ENCODE measurements around the gene LAMA2.

The LAMA2 gene

DNA sequence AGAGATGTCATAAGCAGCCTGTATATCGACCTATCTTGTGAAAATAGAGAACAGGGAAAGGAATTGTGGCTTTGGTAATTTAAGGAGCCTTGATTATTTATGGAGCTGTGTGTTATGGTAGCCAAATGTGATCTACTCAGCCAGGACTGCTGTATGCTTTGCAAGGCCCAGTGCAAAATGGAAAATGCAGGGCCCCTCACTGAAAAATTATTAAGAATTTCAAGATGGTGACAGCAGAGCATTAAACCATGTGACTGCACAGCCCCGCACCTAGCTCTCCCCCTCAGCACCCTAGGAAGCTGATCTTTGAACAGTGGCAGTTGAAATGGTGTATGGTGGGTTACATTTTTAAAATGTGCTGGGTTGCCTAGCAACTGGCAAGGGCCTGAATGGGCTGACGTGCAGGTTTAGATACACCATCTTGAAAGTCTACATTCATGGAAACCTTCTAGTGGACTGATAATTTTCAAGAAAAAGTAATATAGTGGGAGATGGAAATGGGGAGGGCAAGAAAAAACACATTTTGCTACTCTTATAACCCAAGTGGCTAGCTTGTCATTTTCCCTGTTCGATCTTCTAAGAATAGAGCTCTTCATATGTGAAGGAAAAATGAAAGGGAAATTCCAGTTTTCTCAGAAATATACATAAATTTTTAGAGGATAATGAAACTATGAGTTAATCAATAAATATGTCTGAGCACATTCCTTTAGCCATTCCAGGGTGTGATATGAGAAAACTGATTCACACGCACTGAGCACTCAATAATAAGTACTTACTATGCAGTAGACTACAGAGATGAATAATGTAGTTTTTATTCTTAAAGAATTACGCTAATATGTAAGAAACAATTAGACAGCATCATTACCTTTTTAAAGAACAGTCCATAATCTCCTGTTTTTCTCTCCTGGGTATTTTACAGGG is 619.1 kb downstream of the LAMA2 start:
- no peak for DNase-seq

DNA sequence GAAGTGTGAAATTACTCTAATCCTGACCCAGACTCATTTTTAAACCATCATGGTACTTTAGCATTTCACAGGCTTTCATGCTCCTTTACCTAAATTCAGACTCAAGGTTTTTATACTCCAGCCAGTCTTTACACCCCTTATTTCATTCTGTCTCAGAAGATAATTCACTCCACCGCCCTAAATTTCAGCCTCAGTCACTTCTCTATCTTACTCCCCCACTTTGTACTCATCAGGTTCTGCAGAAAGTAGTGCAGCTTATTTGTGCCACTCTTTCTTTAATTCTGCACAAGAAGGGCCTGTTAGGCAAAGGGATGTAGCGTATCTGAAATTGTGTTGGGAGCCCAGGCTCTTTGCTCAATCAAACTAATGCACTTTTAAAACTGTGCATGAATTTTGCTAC is 621.5 kb downstream of the LAMA2 start:
- no peak for DNase-seq

DNA sequence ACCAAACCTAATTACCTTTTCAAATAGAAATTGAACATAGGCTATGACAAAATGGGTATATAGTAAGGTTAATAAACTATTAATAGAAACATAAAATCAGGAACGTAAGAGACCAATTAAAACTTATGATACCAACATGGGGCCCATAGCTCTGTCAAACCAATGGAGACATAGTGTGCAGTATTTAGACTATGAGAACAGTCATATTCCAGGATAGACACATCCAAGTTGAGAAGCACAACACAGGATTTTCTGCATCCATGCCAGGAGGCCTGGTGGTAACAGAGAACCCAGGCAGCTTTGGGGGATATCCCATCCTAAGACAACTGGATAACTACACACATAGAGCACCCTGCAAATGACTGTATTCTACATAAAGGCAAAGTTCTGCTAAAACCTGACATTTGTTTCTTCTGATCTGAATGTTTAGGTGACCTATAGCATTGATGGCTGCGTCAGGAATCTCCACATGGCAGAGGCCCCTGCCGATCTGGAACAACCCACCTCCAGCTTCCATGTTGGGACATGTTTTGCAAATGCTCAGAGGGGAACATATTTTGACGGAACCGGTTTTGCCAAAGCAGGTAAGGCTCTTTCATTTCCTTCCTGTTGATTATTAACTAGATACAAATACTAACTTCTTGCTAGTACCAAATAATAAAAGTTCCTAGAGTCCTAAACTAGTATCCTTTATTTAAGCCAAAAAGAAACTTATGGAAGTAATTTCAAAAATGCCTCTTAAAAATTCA is 624.3 kb downstream of the LAMA2 start:
- no peak for DNase-seq

DNA sequence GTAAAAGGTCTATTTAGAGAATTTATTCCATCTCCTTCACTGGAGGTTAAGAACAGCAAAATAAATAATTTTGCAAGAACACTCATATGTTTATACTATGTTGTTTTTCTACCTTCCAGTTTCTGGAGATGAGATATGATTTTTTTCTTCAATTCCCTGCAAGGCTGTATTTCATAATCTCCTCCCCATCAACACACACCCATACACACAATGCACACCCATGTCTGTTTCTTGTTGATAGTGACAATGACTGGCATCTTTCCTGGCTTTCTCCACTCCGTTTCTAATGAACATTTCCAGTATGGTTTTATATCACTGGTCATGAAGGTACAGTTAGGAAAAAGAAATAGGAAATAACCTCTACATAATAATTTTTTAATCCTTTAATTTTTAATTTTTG is 624.9 kb downstream of the LAMA2 start:
- no peak for DNase-seq

DNA sequence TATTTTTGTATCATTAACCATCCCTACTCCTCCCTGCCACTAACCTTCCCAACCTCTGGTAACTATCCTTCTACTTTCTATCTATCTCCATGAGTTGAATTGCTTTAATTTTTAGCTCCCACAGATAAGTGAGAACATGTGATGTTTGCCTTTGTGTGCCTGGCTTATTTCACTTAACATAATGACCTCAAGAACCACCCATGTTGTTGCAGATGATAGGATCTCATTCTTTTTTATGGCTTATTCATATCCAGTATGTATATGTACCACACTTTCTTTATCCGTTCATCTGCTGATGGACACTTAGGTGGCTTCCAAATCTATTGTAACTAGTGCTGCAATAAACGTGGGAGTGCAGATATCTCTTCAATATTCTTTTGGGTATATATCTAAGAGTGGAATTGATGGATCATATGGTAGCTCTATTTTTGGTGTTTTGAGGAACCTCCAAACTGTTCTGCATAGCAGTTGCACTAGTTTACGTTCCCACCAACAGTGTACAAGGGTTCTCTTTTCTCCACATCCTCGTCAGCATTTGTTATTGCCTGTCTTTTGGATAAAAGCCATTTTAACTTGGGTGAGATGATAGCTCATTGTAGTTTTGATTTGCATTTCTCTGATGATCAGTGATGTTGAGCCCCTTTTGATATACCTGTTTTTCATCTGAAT is 625.7 kb downstream of the LAMA2 start:
- DNase-seq: no peak

DNA sequence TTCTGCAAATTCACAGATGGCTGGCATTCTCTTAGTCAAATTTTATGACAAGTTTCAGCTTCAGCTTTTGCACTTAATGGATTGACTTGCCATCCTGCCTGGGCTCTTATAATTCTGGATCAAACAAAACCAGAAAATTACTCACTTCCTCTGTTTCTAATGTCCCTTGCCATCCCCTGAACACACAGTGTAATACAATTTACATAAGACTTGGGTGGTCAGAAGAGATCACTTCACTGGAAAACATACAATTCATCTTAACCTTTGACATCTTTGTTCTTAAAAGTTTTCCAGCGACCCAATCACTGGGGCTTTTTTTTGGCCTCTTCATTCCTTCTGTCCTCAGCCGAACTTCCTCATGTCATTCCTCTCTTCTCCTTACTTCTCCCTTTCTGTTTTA is 628.0 kb downstream of the LAMA2 start:
- no peak for DNase-seq

DNA sequence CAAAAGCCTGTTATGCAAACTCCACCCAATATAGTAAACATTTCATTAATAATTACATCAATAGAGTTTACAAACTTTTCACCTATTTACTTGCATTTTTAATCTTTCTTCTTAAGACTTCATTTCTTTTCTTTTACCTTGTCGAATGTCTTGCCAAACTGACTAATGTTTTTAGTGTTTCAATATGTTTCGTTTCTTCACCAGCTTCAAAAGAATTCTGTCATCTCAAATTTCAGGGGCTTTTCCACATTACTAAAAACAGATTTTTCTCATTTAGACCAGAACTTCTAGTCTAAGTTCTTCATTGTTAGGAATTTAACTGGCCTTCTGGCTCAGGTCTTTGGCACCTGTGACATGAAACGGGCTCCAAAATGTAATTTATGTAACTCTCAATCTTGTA is 630.5 kb downstream of the LAMA2 start:
- DNase-seq: no peak

DNA sequence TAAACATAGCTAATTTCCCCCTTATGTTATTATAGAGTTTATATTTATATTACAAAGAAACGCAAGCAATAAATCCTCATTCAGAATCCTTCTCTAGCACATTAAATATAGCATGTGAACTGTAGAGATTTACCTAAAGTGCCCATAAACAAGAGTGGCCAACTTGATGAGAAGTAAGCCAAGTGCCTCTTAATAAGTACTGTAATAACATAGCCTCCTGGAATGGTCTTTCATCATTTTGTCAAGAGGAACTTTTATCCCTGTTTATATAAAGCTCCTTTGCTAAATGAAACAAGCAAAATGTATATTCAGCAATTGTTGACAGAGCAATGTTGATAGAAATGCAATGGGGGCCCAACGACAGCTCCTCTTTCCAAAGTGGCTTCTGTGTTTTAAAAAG is 632.1 kb downstream of the LAMA2 start:
- no peak for DNase-seq

DNA sequence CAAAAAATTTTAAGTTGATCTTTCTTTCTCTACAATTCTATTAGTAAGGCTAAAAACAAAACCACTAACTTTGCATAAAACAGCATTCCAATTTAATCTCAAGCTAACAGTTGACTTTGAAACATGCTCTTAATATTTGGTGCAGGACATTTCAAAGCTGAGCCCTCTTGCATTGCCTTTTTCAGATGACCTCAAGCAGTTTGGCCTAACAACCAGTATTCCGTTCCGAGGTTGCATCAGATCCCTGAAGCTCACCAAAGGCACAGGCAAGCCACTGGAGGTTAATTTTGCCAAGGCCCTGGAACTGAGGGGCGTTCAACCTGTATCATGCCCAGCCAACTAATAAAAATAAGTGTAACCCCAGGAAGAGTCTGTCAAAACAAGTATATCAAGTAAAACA is 633.1 kb downstream of the LAMA2 start:
- no peak for DNase-seq

DNA sequence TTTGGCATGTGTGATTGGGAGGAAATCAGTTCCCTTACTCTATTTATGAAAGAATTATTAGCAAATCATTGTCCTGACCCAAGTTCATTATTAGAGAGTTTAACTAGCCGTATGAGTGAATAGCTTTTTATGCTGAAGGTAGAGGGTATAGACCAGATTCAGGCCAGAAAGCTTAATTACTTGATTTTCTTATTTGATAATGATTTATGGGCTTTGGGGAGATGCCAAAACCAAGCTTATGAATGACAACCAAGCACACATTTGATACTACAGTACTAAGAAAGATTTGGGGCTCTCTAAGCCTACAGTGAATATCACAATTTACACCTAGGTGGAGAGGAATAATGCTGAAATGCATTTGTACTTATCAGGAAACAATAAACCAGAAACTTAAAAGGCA is 633.8 kb downstream of the LAMA2 start:
- no peak for DNase-seq

DNA sequence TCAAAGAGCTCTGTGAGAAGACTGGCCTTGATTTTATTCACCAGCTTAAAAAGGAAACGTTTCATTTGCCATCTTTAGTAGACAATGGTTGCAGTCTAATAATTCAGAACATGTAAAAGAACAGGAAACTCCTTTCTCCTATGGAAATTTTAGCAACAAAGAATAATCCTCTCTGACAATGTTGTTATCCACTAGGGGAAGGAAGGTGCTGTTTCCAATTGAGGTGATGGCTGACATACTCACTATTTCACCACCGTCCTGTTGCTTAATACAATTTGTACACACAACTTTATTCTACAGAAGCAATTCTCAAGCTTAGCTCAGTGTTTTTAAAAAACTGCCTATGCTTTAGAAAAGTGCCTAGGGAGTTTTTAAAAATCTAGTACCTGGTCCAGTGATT is 634.4 kb downstream of the LAMA2 start:
- no peak for DNase-seq

DNA sequence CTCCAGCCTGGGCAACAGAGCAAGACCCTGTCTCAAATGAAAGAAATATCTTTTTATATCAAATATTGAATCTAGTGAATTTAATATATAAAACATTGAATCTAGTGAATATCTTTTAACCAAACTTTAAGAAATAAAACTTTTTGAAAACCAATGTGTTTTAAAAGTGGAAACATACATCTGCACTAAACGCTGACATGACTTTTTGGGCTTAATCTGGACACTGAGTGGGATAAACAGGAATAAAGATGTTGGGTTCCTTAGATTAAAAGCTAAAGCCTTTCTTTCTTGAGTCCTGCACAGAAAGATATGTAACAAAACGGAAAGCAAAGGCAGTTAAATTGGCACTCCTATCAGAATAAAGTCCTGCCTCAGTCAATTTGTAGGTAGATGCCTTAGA is 636.8 kb downstream of the LAMA2 start:
- DNase-seq: no peak

DNA sequence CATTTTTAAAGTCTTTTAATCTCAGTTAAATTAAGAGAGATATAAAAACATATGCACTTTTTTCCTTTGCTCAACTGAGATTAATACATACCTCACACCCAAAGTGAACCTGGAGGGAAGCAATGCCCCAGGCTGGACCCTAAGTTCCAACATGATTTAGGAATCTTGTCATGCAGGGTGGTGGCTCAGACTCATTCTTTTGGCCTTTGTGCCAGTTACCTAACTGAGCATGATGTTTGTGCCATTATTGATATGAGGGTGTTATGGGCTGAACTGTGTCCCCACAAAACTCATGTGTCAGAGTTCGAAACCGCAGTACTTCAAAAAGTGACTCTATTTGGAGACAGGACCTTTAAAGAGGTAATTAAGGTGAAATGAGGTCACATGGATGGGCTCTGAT is 639.0 kb downstream of the LAMA2 start:
- no peak for DNase-seq

DNA sequence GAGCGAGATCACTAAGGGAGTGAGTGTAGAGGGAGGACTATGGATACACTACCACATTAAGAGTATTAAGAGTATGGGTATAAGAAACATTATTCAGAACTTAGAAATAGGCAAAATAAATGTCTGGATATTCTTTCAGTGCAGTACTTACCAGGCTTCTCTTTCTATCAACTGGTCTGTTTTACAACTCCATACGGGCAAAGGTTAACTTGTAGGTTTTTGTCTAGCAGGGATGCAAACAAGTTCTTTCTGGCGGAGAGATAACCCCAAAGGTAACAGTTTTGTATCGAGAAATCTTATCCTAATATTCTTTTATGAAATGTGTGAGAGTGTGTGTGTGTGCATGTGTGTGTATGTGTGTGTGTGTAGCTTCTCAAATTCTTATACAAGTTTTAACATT is 640.9 kb downstream of the LAMA2 start:
- DNase-seq: no peak

DNA sequence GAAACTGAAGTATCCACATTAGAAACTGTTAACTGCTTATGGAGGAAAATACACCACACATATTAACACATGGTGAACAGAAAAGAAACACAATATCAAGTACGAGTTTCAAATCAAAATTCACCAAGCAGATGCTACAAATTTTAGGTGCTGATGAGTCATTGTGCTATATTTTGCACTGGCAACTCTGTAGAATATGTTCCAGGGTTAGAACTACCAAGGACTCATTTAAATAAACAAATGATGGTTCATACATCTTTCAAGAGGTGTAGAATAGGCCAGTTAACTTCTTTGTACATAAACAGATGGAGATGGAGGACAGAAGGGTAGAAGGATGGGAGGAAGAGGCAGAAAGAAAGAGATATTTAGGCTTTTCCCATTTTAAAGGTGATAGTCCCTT is 642.1 kb downstream of the LAMA2 start:
- DNase-seq: no peak

DNA sequence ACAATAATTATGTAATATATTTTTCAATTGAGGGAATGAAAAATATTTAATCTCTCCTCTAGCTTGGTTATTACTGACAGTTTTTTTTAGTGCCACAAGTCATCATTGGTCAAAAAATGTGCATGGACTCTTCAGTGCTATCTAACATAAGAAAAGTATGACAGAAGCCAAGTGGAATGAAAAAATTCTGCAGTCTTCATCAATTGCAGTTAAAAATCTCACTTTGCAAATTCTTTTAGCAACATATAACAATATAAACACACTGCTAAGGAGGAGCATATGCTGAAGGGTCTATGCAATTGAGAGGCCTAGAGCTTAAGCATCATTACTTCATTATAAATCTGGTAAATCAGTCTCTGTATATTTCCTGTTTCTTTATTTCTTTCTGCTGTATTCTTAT is 652.0 kb downstream of the LAMA2 start:
- no peak for DNase-seq

DNA sequence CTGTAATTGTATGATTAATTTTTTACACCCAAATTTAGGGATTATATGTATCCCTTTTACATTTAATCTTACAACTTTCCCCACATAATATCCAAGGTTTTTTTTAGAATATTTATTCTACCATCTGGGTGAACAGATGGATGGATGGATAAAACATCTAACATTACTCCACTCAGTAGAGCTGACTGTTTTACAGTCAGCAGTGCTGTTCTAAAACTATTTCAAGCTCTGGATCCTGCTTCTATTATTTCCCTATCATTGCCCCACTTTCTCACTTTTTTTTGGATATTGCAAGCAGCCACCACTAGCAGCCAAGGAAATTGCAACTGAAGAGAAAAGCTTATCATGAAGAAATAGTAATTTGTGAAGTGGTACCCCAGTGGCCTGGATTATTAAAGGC is 653.3 kb downstream of the LAMA2 start:
- DNase-seq: no peak

DNA sequence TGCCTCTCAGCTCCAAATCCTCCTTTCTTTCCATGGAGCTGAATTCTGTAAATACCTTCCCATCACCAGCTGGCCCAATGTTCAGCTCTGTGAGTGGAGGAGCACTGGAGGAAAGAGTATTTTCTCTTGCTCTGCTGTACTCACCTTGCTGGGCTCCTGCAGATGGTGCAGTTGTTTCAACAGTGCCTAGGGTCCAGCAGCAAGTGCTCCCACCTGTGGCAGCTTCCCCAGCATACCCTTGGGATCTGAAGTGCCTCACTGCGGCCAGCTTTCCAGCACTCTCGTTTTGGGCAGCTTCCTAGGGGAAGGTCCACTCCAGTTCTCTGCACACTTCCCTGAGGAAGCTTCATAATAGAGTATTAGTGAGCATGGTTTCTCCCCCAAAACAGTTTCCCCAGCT is 656.1 kb downstream of the LAMA2 start:
- DNase-seq: no peak

DNA sequence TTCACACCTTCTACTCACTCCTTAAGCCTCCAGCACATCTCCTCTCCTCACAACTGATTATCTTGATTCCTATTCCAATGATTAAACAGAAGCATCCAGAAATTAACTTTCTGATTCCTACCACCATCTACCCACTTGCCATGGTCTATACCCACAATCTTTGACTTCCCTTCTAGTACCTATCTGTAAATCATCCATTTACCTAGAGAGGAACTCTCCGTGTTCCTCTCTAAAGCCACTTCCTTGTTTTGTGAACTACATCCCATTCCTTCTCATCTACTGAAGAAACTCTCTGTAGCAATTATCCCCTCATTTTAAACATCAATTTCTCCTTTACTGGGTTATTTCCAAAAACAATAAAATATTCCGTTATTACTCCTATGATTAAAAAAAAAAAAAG is 659.8 kb downstream of the LAMA2 start:
- DNase-seq: no peak

DNA sequence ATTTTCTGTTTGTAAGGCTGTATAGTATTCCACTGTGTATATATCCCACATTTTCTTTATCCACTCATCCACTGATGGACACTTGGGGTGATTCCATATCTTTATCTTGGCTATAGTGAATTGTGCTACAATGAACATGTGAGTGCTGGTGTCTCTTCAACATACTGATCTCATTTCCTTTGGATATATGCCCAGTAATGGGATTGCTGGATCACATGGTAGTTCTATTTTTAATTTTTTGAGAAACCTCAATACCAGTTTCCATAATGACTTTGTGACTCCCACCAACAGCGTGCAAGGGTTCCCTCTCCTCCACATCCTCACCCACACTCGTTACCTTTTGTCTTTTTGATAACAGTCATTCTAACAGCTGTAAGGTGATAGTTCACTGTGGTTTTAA is 661.0 kb downstream of the LAMA2 start:
- DNase-seq: no peak

DNA sequence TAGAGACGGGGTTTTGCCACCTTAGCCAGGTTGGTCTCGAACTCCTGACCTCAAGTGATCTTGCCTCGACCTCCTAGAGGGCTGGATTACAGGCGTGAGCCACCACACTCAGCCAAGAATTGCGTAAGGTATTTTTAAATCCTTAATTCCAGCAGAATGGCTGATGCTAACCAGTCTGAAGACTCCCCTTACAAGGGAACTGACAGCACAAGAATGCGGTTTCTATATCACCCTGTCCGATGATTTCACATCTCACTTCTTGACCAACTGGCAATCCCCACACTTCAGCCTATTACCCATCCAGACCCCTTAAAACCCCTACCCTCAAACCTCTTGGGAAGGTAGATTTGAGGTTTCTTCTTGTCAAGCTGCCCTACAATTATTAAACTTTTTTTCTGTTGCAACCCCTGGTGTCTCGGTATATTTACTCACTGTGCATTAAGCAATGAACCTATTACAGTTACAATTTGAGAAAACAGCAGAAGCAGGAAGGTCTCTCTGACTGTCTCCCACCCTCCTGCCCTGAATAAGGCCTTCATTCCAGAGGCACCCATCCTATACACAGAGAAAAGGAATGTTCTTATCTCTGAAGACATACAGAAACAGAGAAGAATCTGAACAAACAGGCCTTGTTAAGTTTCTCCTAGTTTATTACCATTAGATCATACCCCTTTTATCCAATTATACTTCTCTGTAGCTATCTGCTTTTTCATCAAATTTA is 662.1 kb downstream of the LAMA2 start:
- DNase-seq: no peak

DNA sequence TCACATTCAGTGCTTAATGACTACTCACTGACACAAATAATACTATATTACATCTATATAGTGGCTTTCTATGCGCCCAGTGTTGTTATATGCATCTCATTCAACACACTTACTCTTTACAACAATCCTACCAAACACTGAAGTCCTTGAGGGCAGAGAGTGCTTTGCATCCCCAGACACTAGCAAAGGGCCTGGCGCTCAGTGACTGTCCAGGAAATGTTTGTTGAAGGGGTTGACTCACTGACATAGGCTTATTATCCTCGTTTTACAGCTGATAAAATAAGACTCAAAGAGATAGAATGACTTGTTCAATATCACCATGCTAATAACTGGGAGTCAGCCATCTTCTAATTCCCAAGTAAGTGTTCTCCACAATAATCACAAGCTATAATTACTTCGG is 663.8 kb downstream of the LAMA2 start:
- DNase-seq: no peak

DNA sequence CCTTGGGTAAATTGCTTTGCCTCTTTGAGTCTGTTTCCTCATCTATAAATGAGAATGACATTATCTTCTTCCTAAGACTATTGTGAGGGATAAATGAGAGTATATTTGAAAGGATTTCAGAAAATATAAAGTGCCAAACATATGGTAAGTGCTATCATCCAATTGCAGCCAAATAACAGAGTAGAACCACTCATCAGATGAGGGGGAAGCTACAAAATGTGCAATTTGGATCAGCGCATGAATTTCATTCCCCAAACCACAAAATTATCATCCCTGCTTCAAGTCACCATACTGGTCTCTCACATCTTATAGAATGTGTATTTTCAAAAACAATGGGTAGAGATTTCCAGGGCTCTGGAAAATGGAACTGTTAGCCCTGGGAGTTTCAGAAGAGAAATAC is 668.5 kb downstream of the LAMA2 start:
- no peak for DNase-seq
